ENCODE measurements around the gene LRRC52.
A peak's percentile ranks its signal among the peaks of the same experiment; 100 is the strongest.

GRCh38 chr1:165543532-165544438 lies at the start of gene LRRC52:
- TF ChIP-seq, protein P1, sequence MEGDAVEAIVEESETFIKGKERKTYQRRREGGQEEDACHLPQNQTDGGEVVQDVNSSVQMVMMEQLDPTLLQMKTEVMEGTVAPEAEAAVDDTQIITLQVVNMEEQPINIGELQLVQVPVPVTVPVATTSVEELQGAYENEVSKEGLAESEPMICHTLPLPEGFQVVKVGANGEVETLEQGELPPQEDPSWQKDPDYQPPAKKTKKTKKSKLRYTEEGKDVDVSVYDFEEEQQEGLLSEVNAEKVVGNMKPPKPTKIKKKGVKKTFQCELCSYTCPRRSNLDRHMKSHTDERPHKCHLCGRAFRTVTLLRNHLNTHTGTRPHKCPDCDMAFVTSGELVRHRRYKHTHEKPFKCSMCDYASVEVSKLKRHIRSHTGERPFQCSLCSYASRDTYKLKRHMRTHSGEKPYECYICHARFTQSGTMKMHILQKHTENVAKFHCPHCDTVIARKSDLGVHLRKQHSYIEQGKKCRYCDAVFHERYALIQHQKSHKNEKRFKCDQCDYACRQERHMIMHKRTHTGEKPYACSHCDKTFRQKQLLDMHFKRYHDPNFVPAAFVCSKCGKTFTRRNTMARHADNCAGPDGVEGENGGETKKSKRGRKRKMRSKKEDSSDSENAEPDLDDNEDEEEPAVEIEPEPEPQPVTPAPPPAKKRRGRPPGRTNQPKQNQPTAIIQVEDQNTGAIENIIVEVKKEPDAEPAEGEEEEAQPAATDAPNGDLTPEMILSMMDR (IDR thresholded peaks at IDR 0.05): peak in 2 of 6 experiments; percentile 13 to 30
- no peak for TF ChIP-seq POLR2A (IDR thresholded peaks at IDR 0.05)
